Measurements from ENCODE around the gene BTBD9.

BTBD9 gene

DNA sequence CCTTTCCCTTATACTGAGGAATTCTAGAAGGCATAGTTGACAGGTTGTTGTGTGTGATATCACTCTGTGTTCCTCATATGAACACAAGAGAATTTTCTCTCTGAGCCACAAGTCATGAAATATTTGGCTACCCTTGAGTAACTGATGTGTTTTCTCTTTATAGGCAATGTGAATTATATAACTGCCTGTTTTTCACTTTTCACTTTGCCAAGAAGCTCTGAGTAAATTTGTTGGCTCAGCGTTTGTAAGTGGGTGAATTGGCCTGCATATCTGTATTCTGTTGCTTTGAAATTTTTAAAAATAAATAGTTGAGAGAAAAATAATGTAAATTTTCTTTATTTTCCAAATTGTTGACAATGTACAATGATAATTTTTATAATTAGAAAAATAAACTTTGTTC lies 5.2 kb upstream of the BTBD9 start:
- peaks cover 9% of the 10 kb centered on the region for H3K4me1 ChIP-seq (ENCODE audit: control insufficient read depth, low read length)
- H3K36me3 ChIP-seq (ENCODE audit: control insufficient read depth, low read length): no peaks in the 10 kb centered on the region
- no peak overlapping the region for H3K27ac ChIP-seq (ENCODE audit: low read depth, low read length)
- H3K9me2 ChIP-seq (replicated peaks; ENCODE audit: control insufficient read depth, low read length): no peaks in the 10 kb centered on the region
- H3K4me2 ChIP-seq (ENCODE audit: low read length): no peak overlapping the region
- no peaks in the 10 kb centered on the region for H3K9me3 ChIP-seq (ENCODE audit: control insufficient read depth, insufficient read depth, low read length)
- TF ChIP-seq CTCF (IDR thresholded peaks at IDR 0.05; ENCODE audit: low read depth, low read length, poor library complexity, severe bottlenecking) (no peak), EZH2phosphoT487 (IDR thresholded peaks at IDR 0.05; ENCODE audit: borderline replicate concordance, low read length) (no peak)
- no peaks in the 10 kb centered on the region for H3F3A ChIP-seq (ENCODE audit: control insufficient read depth, insufficient read depth)
- no peak overlapping the region for H3K4me3 ChIP-seq (ENCODE audit: low read length)
- H4K20me1 ChIP-seq (ENCODE audit: control insufficient read depth, insufficient read depth, low read depth, low read length): no peaks in the 10 kb centered on the region
- no peaks in the 10 kb centered on the region for H3K27me3 ChIP-seq (ENCODE audit: control insufficient read depth, low read length)
- peaks cover 13% of the 10 kb centered on the region for H3K79me2 ChIP-seq (ENCODE audit: control insufficient read depth, low read length)

GRCh38 chr6:38640216-38640909 lies 634 bp upstream of the BTBD9 start:
- Histone ChIP-seq H3K27ac (ENCODE audit: low read depth, low read length) (peak overlapping the region; percentile 59), H3K9me2 (replicated peaks; ENCODE audit: control insufficient read depth, low read length) (no peaks in the 10 kb centered on the region), H3K36me3 (ENCODE audit: control insufficient read depth, low read length) (no peaks in the 10 kb centered on the region), H3K79me2 (ENCODE audit: control insufficient read depth, low read length) (peaks cover 23% of the 10 kb centered on the region), H3F3A (ENCODE audit: control insufficient read depth, insufficient read depth) (peaks cover 5% of the 10 kb centered on the region; the same call in 1 of the 2 replicates), H4K20me1 (ENCODE audit: control insufficient read depth, insufficient read depth, low read depth, low read length) (no peaks in the 10 kb centered on the region), H3K27me3 (ENCODE audit: control insufficient read depth, low read length) (no peaks in the 10 kb centered on the region), H3K4me3 (ENCODE audit: low read length) (peak overlapping the region; percentile 92), H3K4me2 (ENCODE audit: low read length) (peak overlapping the region; percentile 77), H3K9me3 (ENCODE audit: control insufficient read depth, insufficient read depth, low read length) (no peaks in the 10 kb centered on the region), H3K4me1 (ENCODE audit: control insufficient read depth, low read length) (peaks cover 19% of the 10 kb centered on the region)
- no peak for TF ChIP-seq CTCF (IDR thresholded peaks at IDR 0.05; ENCODE audit: low read depth, low read length, poor library complexity, severe bottlenecking)
- no peak for TF ChIP-seq EZH2phosphoT487 (IDR thresholded peaks at IDR 0.05; ENCODE audit: borderline replicate concordance, low read length)

GRCh38 chr6:38638941-38639497 lies 710 bp downstream of the BTBD9 start:
- H3K27me3 ChIP-seq (ENCODE audit: control insufficient read depth, low read length): no peaks in the 10 kb centered on the region
- peaks cover 23% of the 10 kb centered on the region for H3K79me2 ChIP-seq (ENCODE audit: control insufficient read depth, low read length)
- no peaks in the 10 kb centered on the region for H4K20me1 ChIP-seq (ENCODE audit: control insufficient read depth, insufficient read depth, low read depth, low read length)
- H3K36me3 ChIP-seq (ENCODE audit: control insufficient read depth, low read length): no peaks in the 10 kb centered on the region
- H3K4me2 ChIP-seq (ENCODE audit: low read length): peak overlapping the region; percentile 77
- peak overlapping the region; percentile 92 for H3K4me3 ChIP-seq (ENCODE audit: low read length)
- H3K9me2 ChIP-seq (replicated peaks; ENCODE audit: control insufficient read depth, low read length): no peaks in the 10 kb centered on the region
- H3K9me3 ChIP-seq (ENCODE audit: control insufficient read depth, insufficient read depth, low read length): no peaks in the 10 kb centered on the region
- TF ChIP-seq EZH2phosphoT487 (IDR thresholded peaks at IDR 0.05; ENCODE audit: borderline replicate concordance, low read length): no peak
- no peak for TF ChIP-seq CTCF (IDR thresholded peaks at IDR 0.05; ENCODE audit: low read depth, low read length, poor library complexity, severe bottlenecking)
- peaks cover 25% of the 10 kb centered on the region for H3K4me1 ChIP-seq (ENCODE audit: control insufficient read depth, low read length)
- H3F3A ChIP-seq (ENCODE audit: control insufficient read depth, insufficient read depth): peaks cover 5% of the 10 kb centered on the region; the same call in 1 of the 2 replicates
- H3K27ac ChIP-seq (ENCODE audit: low read depth, low read length): peak overlapping the region; percentile 59

Data from DOHH2 (cell line).